Esophagus squamous epithelium (tissue), 5 donors: ENCODE data around the gene CAVIN4. TPM values are rescaled to one million over a fixed set of nuclear protein-coding genes. Genes with fewer than 3 reads are reported as not detected.

ENCODE experiments used
- DNase-seq: peaks from one replicate; lab custom pipeline; 2025; lab: John Stamatoyannopoulos, UW
- H3K27ac ChIP-seq, 4 donors: fragments of 200-600 bp; sonication (generic); one replicate each; pipeline ENCODE4 v1.5.1; 2016 to 2019; ENCODE audit warnings: mild to moderate bottlenecking in 1 of 4
- H3K27me3 ChIP-seq, 4 donors: fragments of 200-600 bp; sonication (generic); 1 replicate in 3 of 4; 2 replicates in 1 of 4; pipeline versions ENCODE4 v1.5.1 to v1.6.0; 2017 to 2021; ENCODE audit warnings: antibody characterized with exemption in 1 of 4
- H3K36me3 ChIP-seq, 3 donors: fragments of 200-600 bp; sonication (generic); one replicate each; pipeline ENCODE4 v1.5.1; 2016 to 2019
- H3K4me1 ChIP-seq, 3 donors: fragments of 200-600 bp; sonication (generic); one replicate each; pipeline ENCODE4 v1.5.1; 2017 to 2019
- H3K4me3 ChIP-seq, 4 donors: fragments of 200-600 bp; sonication (generic); 1 replicate in 3 of 4; 2 replicates in 1 of 4; pipeline ENCODE4 v1.5.1; 2016 to 2019; ENCODE audit warnings: mild to moderate bottlenecking in 2 of 4, moderate library complexity in 1 of 4
- H3K9me3 ChIP-seq, 3 donors: fragments of 200-600 bp; sonication (generic); one replicate each; pipeline ENCODE4 v1.5.1; 2016 to 2019
- CTCF ChIP-seq, 6 experiments: fragments of 450-650 bp in 4 of 6; fragments of 200-600 bp in 2 of 6; sonication (generic) in 2 of 6; IDR thresholded peaks; one replicate each; pipeline ENCODE4 v1.5.1; 2016 to 2019; ENCODE audit warnings: antibody characterized with exemption in 6 of 6, mild to moderate bottlenecking in 4 of 6, moderate library complexity in 4 of 6
- POLR2A ChIP-seq, 4 donors: fragments of 450-650 bp; IDR thresholded peaks; one replicate each; pipeline ENCODE4 v1.6.1; 2017; ENCODE audit warnings: antibody characterized with exemption in 4 of 4, mild to moderate bottlenecking in 4 of 4, moderate library complexity in 3 of 4
- WGBS, 2 donors: methylation state at CpG; one replicate each; pipeline ENCODE4 v1.1.5; 2018; 5-methylcytosine and 5-hydroxymethylcytosine counted together
- intact Hi-C: fragments of 100-400 bp; cut with DNase I; formaldehyde crosslinking; loops from one replicate; pipeline ENCODE4 v1.15.0; 2022
- total RNA-seq, 4 donors: library from RNA; depleted of rRNA; stranded (reverse); fragments of >200 nt; gene quantifications; one replicate each; pipeline ENCODE4 v1.1.0, GENCODE V29; 2016
- donor health status: DM: yes; HTN: yes; CAD: no.

The CAVIN4 gene
- total RNA-seq, 4 donors from 2014 or later, result 0.09 to 0.38 (median 0.19) TPM

GRCh38 chr9:100626949-100627348 is 49.1 kb downstream of the CAVIN4 start:
- Histone ChIP-seq H3K27me3 (no peaks in the 10 kb centered on the region), H3K4me1 (no peaks in the 10 kb centered on the region), H3K4me3 (no peak overlapping the region), H3K9me3 (peaks cover 0 to 3% (median 0%) of the 10 kb centered on the region in 3 donors), H3K36me3 (no peaks in the 10 kb centered on the region), H3K27ac (no peak overlapping the region)
- intact Hi-C loops, result no loop called here
- WGBS, 2 donors, result 92 to 100% methylated on average over 1 of the region's 1 CpG
- no peak for DNase-seq
- no peak for TF ChIP-seq POLR2A (IDR thresholded peaks at IDR 0.05)
- TF ChIP-seq CTCF (IDR thresholded peaks at IDR 0.05), result no peak

GRCh38 chr9:100637787-100638186 is 59.9 kb downstream of the CAVIN4 start:
- H3K27ac ChIP-seq, result no peak overlapping the region
- 43 to 52% methylated on average over 1 to 4 of the region's 6 CpGs for WGBS, 2 donors
- no peaks in the 10 kb centered on the region for H3K4me1 ChIP-seq
- TF ChIP-seq CTCF (IDR thresholded peaks at IDR 0.05), result no peak
- no peak for TF ChIP-seq POLR2A (IDR thresholded peaks at IDR 0.05)
- H3K9me3 ChIP-seq, result no peaks in the 10 kb centered on the region
- intact Hi-C loops, result no loop called here
- H3K4me3 ChIP-seq, result no peak overlapping the region
- no peaks in the 10 kb centered on the region for H3K27me3 ChIP-seq
- DNase-seq, result no peak
- no peaks in the 10 kb centered on the region for H3K36me3 ChIP-seq

Other genes starting within 250 kb of the CAVIN4 start
- 10 to 100 TPM in 3 of 4 donors, 1 to 10 TPM in 1; 8.4 to 24.6 (median 19.3) TPM for gene TEX10, start 225.1 kb upstream of the CAVIN4 start, total RNA-seq
- 10 to 100 TPM; 14.9 to 24.2 (median 18.1) TPM for gene MSANTD3, start 150.9 kb upstream of the CAVIN4 start, total RNA-seq
- gene TMEFF1, start 104.9 kb upstream of the CAVIN4 start, total RNA-seq, result under 1 TPM in 1 of 4 donors, not detected in 3; 0.57 TPM